Subcutaneous abdominal adipose tissue (tissue), 5 donors: ENCODE measurements around the gene CCDC92B.

ENCODE experiments used
- H3K27ac ChIP-seq: one replicate; pipeline ENCODE4 v1.7.0; 2013; ENCODE audit warnings: low read depth, mild to moderate bottlenecking, inconsistent platforms, low read length, moderate library complexity
- H3K27me3 ChIP-seq, 5 donors: one replicate each; pipeline ENCODE4 v1.7.0; 2013; ENCODE audit warnings: low read length in 5 of 5, inconsistent platforms in 1 of 5; ENCODE audit not compliant: control insufficient read depth in 5 of 5, insufficient read depth in 4 of 5
- H3K36me3 ChIP-seq, 5 donors: one replicate each; pipeline ENCODE4 v1.7.0; 2013; ENCODE audit warnings: low read length in 5 of 5; ENCODE audit not compliant: control insufficient read depth in 5 of 5, insufficient read depth in 5 of 5
- H3K4me1 ChIP-seq, 5 donors: one replicate each; pipeline ENCODE4 v1.7.0; 2013; ENCODE audit warnings: low read length in 5 of 5, mild to moderate bottlenecking in 3 of 5, moderate library complexity in 1 of 5; ENCODE audit not compliant: control insufficient read depth in 5 of 5, insufficient read depth in 5 of 5
- H3K4me3 ChIP-seq, 5 donors: one replicate each; pipeline ENCODE4 v1.7.0; 2013; ENCODE audit warnings: low read length in 5 of 5, low read depth in 1 of 5
- H3K9ac ChIP-seq, 5 donors: one replicate each; pipeline ENCODE4 v1.7.0; 2013; ENCODE audit warnings: low read length in 5 of 5, mild to moderate bottlenecking in 4 of 5, moderate library complexity in 3 of 5
- H3K9me3 ChIP-seq, 5 donors: one replicate each; pipeline ENCODE4 v1.7.0; 2013; ENCODE audit warnings: low read length in 5 of 5; ENCODE audit not compliant: control insufficient read depth in 5 of 5
- donor health status: healthy.
- donor health status: healthy.
- donor health status: healthy.
- donor health status: healthy.
- donor health status: healthy.

CCDC92B gene

GRCh38 chr17:2692781-2693135, 56.7 kb downstream of the CCDC92B start:
- H3K27me3 ChIP-seq = no peaks in the 10 kb centered on the region
- H3K9me3 ChIP-seq = no peaks in the 10 kb centered on the region
- H3K4me1 ChIP-seq = peaks cover 0 to 14% (median 0%) of the 10 kb centered on the region in 5 donors
- H3K9ac ChIP-seq = no peak overlapping the region
- peaks cover 0 to 77% (median 70%) of the 10 kb centered on the region in 5 donors for H3K36me3 ChIP-seq
- no peak overlapping the region for H3K4me3 ChIP-seq
- H3K27ac ChIP-seq = no peak overlapping the region

GRCh38 chr17:2691965-2692780, 57.3 kb downstream of the CCDC92B start:
- Histone ChIP-seq H3K4me3 (no peak overlapping the region), H3K36me3 (peaks cover 0 to 72% (median 64%) of the 10 kb centered on the region in 5 donors), H3K9me3 (no peaks in the 10 kb centered on the region), H3K27me3 (no peaks in the 10 kb centered on the region), H3K27ac (no peak overlapping the region), H3K4me1 (peaks cover 0 to 20% (median under 1%) of the 10 kb centered on the region in 5 donors), H3K9ac (no peak overlapping the region)

- Histone ChIP-seq H3K9ac (no peak overlapping the region), H3K27me3 (no peaks in the 10 kb centered on the region), H3K27ac (no peak overlapping the region), H3K4me1 (peaks cover 2 to 26% (median 8%) of the 10 kb centered on the region in 5 donors), H3K4me3 (no peak overlapping the region), H3K9me3 (no peaks in the 10 kb centered on the region), H3K36me3 (peaks cover 0 to 64% (median 57%) of the 10 kb centered on the region in 5 donors)
Observed at GRCh38 chr17:2691069-2691871, 58.2 kb downstream of the CCDC92B start.

- Histone ChIP-seq H3K27ac (no peak overlapping the region), H3K9me3 (no peaks in the 10 kb centered on the region), H3K27me3 (no peaks in the 10 kb centered on the region), H3K36me3 (peaks cover 0 to 56% (median 48%) of the 10 kb centered on the region in 5 donors), H3K9ac (no peak overlapping the region), H3K4me3 (no peak overlapping the region), H3K4me1 (peaks cover 2 to 29% (median 11%) of the 10 kb centered on the region in 5 donors)
Observed at GRCh38 chr17:2690165-2691068, 59.0 kb downstream of the CCDC92B start.

- H3K27me3 ChIP-seq = no peaks in the 10 kb centered on the region
- peaks cover 0 to 55% (median 41%) of the 10 kb centered on the region in 5 donors for H3K36me3 ChIP-seq
- H3K9me3 ChIP-seq = no peaks in the 10 kb centered on the region
- H3K27ac ChIP-seq = no peak overlapping the region
- no peak overlapping the region for H3K4me3 ChIP-seq
- H3K4me1 ChIP-seq = peaks cover 2 to 29% (median 11%) of the 10 kb centered on the region in 5 donors
- no peak overlapping the region for H3K9ac ChIP-seq
Observed at GRCh38 chr17:2689411-2690164, 59.9 kb downstream of the CCDC92B start.

- Histone ChIP-seq H3K9me3 (no peaks in the 10 kb centered on the region), H3K4me3 (no peak overlapping the region), H3K9ac (no peak overlapping the region), H3K36me3 (peaks cover 3 to 56% (median 43%) of the 10 kb centered on the region in 5 donors), H3K27me3 (no peaks in the 10 kb centered on the region), H3K27ac (no peak overlapping the region), H3K4me1 (peaks cover 2 to 29% (median 13%) of the 10 kb centered on the region in 5 donors)
Observed at GRCh38 chr17:2688351-2689342, 60.8 kb downstream of the CCDC92B start.

GRCh38 chr17:2687074-2687418, 62.4 kb downstream of the CCDC92B start:
- Histone ChIP-seq H3K9ac (no peak overlapping the region), H3K27ac (no peak overlapping the region), H3K9me3 (no peaks in the 10 kb centered on the region), H3K4me3 (no peak overlapping the region), H3K4me1 (peaks cover 2 to 29% (median 13%) of the 10 kb centered on the region in 5 donors), H3K27me3 (no peaks in the 10 kb centered on the region), H3K36me3 (peaks cover 18 to 56% (median 41%) of the 10 kb centered on the region in 5 donors)

- no peaks in the 10 kb centered on the region for H3K9me3 ChIP-seq
- H3K27me3 ChIP-seq = no peaks in the 10 kb centered on the region
- no peak overlapping the region for H3K4me3 ChIP-seq
- H3K36me3 ChIP-seq = peaks cover 24 to 58% (median 46%) of the 10 kb centered on the region in 5 donors
- H3K9ac ChIP-seq = no peak overlapping the region
- H3K4me1 ChIP-seq = peaks cover 2 to 29% (median 13%) of the 10 kb centered on the region in 5 donors
- no peak overlapping the region for H3K27ac ChIP-seq
Observed at GRCh38 chr17:2685696-2686095, 63.8 kb downstream of the CCDC92B start.
